Measurements from ENCODE around the gene DOCK11.

DNA sequence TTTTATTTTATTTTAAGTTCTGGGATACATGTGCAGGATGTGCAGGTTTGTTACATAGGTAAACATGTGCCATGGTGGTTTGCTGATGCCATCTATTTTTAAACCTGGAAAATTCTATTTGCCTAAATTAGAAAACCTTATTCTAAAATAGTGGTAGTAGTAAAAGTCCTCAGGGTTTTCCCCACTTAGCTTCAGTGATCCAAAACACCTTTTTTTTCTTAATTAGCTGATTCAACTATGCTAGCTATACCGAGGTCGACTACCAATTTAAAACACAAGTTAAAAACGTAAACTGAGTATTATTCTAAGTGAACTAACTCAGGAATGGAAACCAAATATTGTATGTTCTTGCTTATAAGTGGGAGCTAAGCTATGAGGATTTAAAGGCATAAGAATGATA, 161.8 kb downstream of the DOCK11 start:
- TF ChIP-seq POLR2A (IDR thresholded peaks at IDR 0.05): no peak
- TF ChIP-seq, protein P1, sequence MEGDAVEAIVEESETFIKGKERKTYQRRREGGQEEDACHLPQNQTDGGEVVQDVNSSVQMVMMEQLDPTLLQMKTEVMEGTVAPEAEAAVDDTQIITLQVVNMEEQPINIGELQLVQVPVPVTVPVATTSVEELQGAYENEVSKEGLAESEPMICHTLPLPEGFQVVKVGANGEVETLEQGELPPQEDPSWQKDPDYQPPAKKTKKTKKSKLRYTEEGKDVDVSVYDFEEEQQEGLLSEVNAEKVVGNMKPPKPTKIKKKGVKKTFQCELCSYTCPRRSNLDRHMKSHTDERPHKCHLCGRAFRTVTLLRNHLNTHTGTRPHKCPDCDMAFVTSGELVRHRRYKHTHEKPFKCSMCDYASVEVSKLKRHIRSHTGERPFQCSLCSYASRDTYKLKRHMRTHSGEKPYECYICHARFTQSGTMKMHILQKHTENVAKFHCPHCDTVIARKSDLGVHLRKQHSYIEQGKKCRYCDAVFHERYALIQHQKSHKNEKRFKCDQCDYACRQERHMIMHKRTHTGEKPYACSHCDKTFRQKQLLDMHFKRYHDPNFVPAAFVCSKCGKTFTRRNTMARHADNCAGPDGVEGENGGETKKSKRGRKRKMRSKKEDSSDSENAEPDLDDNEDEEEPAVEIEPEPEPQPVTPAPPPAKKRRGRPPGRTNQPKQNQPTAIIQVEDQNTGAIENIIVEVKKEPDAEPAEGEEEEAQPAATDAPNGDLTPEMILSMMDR (IDR thresholded peaks at IDR 0.05): no peak

Measured in uterus (tissue), 2 donors.